Stimulated activated CD8-positive, alpha-beta memory T cell treated with anti-CD3 and anti-CD28 coated beads, Interleukin-15, amount 100 ng/mL, for 4 hours (primary cell): ENCODE data around the gene STK11.

Experiments used
- DNase-seq, 2 donors: peaks; one replicate each; pipeline ENCODE4 v3.0.0-alpha.2; 2020; ENCODE audit warnings: low read depth in 2 of 2

The STK11 gene

DNA sequence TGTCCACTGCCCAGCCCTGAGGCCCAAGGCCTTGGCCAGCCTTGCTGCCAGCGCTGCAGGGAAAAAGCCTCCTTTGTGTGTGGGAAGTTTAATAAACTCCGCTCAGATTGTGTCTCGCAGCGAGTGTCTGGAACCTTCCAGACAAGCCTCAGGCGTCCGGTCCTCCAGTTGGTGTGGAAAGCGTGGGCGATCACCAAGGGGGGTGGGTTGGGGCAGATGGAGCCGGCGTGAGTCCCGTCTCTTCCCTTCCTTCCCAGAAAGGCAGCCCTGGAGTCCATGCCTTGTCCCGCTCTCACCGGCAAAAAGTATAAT lies 4.6 kb downstream of the STK11 start:
- DNase-seq, result no peak

DNA sequence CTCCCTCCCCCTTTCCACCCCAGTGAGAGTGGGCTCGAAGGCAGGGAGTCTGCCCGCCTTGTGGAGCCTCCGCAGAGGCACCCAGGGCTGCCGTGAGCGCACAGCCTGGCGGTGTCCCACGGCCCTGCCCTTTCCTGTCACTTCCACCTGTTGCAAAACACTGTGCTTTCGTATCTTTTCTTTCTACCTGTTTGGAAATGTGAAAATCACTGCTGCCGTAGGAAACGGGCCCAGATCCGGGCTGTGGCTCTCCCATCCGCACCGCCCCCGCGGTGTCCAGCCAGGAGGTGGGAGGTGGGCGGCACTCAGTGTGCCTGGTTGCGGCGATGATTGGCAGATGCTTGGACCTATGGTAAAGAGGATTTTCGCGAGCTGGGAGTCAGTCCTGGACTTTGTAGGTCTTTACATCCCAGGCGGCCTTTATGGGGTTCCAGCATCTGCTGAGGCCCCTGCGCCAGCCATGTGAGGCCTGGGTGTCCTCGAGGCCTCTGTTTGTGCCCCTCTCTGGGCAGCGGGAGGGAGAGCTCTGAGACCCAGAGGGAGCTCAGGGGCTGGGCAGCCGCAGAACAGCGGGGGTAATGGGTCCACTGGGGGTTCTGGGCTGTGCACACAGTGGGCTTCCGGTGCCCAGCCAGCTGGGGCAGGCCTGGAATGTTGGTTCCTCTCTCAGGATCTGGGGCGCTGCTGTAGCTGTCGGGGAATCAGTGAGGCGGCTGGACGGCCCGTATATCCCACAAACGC lies 6.1 kb downstream of the STK11 start:
- DNase-seq, result no peak

DNA sequence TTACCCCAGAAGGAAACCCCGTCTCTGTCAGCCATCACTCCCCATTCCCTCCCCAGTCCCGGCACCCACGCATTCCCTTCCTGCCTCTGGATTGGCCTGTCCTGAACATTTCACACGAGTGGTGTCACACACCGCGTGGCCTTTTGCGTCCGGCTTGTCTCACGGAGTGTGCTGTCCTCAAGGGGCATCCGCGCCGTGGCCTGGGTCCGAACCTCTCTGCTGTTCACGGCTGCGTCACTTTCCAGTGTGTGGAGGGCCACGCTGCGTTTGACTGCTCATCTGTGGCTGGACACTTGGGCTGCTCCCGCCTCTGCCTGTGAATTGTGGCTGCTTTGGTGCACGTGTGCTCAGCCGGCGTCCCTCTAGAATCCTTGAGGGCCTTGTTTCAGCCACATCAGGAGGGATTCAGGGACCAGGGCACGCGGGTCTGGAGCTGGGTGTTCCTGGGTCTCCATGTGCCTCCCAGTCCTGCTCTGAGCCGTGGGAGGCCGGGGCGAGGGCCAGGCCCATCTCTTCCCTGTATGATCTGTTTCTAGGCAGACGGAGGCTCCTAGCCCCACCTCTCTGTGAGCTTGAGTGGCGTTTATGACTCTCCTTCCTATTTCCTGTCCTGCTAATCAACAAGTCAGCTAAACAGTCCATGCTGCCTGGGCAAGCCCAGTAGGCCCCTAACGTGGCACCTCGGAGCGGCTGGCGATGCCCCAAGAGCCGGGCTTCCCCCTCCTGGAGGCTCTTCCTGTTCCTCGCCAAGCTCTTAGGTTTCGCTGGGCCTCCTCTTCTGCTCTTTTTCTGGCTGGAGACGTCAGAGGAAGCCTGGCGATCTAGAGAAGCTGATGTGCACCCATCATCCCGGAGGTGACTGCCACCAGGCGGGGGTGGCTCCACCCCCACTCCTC lies 8.1 kb downstream of the STK11 start:
- no peak for DNase-seq

DNA sequence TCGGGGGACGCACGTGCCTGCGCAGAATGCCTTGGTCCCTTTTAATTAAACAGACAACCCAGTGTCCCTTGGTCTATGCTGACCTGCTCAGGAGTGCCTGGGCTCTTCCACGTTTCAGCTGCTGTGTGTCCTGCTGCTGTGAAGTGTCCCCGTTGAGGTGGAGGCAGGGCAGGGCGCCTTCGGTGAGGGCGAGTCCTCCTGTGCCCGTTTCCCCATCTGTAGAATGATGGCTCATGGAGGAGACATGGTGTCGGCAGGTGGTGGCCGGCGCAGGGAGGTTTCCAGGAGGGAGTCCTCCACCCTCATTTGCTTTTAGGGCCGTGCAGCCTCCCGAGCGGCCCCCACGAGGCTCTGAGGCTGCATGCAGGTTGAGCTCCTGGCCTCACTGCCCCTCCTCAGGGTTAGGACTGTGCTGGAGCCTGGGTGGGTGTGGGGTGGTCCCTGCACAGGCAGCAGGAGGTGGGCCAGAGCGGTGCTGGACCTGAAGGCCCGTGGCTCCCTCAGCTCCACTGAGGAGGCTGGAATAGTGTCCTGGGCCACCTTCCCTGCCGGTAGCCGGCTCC lies 8.8 kb downstream of the STK11 start:
- DNase-seq, result no peak

DNA sequence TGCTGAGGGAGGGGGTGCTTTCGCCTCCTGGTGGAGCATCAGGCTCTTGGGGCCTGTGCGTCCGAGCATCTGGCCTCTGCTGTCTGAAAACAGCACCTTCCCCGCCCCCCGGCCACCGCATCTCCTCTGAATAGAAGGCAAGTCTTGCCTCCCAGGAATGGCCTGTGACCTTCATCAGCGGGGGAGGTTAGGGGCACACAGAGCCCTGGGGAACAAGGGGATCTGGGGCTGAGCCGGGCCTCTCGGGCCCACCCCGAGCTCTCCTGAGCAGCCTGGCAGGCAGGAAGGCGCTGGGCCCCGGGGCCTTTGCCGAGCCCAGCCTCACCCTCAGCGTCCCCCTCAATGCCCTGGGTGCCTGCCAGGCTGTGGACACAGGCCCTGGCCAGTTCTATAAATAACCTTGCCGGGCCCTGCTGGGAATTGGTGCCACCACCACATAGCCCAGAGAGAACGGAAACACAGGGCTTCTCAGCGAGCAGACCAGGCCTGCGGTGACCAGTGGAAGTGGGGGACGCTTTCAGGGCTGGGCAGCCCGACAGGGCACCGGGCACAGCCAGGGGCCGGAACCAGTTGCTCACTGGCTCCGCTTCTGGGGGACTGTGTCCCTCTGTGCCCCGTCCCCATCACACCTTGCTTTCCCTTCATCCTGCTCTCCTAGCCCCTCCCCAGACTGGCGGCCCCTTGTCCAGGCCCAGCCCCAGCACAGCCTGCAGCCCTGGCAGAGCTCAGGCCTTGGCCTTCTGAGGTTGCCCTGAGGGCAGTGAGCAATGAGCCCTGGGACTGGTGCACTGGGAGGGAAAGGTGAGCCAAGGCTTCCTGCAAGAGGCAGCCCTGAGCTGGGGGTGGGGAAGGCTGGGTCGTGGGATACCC lies 9.5 kb downstream of the STK11 start:
- no peak for DNase-seq

DNA sequence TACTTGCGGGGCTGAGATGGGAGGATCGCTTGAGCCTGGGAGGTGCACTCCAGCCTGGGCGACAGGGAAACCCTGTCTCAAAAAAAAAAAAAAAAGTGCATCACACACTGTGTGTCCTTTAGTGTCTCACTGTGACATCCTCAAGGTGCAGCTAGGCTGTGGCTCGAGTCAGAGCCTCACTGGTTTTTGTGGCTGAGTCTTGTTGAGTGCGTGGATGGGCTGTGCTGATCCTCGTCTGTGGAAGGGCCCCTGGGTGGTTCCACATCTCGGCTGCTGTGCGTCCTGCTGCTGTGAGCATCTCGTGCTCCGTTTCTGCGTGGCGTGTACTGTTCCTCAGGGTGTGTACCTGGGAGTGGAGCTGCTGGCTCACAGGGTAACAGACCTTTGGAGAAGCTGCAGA lies 11.2 kb downstream of the STK11 start:
- no peak for DNase-seq

DNA sequence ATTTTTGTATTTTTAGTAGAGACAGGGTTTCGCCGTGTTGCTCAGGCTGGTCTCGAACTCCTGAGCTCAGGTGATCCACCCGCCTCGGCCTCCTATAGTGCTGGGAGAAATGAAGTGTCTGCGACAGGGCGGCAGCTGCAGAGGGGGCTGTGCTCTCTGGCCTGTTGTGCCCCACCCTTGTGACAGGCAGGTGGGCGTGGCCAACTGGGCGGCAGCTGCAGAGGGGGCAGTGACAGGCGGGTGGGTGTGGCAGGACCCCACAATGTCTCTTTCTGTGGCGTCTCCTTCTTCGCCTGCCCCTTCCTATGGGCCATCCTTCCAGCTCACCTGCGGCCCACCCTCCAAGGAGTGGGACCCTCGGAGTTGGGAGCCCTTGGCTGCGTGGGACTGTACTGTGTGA lies 11.8 kb downstream of the STK11 start:
- no peak for DNase-seq

DNA sequence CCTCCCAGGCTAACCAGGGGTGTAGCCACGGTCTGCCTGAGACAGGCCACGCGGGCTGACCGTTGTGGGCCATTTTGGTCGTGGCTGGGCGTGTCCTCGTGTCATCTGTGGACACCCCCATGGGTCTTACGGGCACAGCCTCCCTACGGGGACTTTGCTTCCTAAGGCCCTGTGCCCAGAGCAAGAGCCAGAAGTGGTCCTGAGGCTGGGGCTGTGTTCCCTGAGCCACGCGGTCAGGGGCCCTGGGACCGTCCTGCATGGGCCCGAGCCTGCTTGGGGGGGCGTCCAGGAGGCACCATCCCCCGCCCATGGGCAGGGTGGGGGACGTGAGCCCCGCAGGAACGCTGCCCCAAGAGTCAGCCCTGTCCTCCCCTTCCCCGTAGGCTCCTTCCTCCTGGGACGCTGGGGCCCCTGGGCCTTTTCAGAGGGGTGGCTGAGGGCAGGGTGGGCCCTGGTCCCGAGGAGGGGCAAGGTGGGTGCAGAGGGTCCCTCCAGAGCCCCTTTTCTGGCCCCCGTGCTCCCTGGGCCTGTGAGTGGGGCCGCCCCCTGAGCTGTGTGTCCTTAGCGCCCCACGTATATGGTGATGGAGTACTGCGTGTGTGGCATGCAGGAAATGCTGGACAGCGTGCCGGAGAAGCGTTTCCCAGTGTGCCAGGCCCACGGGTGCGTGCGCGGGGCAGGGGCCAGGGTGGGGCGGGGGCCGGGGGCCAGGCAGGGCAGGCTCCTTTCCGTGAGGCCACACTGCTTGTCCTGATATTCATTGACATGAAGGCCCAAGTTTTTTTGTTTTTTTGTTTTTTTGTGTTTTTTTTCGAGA lies 13.4 kb downstream of the STK11 start:
- DNase-seq, result no peak

DNA sequence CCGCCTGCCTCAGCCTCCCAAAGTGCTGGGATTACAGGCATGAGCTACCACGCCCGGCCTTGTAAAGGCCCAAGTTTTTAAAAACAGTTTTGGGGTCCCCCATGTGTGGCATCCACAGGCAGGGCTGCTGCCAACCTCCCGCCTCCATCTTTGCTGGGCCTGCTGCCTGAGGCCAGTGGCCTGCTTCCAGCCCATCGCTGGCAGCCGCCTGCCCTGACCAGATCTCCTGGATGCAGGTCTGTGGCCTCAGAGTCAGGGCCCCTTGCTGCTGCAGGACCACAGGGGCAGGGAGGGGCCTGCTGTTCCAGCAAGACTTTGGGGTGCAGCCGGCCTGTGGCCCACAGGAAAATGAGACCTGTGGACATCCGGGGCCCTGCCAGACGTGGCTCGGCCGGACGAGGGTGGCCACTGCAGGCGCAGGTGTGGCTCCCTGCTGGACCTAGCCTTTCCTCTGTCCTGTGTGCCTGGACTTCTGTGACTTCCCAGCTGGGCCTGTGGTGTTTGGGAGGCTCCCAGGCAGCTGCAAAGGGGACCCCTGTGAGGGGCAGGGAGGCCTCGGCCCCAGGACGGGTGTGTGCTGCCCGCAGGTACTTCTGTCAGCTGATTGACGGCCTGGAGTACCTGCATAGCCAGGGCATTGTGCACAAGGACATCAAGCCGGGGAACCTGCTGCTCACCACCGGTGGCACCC lies 14.4 kb downstream of the STK11 start:
- DNase-seq, result no peak

DNA sequence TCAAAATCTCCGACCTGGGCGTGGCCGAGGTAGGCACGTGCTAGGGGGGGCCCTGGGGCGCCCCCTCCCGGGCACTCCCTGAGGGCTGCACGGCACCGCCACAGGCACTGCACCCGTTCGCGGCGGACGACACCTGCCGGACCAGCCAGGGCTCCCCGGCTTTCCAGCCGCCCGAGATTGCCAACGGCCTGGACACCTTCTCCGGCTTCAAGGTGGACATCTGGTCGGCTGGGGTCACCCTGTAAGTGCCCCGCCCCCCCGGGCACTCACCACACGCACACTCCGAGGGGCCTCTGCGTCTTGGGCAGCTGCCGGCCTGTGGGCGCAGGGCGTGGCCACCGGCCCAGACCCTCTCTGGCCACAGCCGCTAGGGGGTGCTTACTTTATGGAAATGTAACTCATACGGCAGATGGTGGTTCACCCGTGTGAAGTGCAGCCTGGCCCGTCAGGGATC lies 14.9 kb downstream of the STK11 start:
- no peak for DNase-seq

DNA sequence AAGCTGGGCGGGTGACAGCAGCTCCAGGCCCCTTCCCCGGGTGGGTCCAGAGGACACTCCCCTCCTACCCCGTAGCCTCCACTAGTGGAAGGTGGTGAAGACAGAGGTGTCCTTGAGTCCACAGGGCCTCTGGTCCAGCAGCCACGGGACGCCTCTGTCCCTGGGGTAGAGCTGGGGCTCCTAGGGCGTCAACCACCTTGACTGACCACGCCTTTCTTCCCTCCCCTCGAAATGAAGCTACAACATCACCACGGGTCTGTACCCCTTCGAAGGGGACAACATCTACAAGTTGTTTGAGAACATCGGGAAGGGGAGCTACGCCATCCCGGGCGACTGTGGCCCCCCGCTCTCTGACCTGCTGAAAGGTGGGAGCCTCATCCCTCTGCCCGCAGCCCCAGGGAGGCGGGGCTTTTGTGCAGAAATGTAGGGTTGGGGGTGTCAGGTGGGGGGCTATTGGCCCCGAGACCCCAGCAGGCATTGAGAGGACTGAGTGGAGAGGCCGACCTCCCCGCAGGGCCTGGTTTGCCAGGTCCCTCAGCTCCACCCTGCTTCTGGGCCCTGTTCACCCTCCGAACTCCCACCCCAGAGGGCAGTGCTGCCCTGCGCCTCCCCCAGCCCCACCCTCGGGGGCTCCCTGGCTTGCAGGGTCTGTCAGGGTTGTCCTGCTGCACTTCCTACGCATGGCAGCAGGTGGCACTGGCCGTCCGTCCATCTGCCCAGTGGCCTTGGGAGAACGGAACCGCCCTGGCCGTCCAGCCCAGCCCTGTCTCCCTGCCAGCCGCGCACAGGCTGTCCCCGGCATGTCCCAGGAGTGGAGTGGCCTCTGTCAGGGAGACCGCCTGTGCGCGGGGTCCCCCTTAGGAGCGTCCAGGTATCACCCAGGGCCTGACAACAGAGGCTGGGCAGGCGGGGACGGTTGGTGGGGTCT lies 15.7 kb downstream of the STK11 start:
- DNase-seq, result no peak

DNA sequence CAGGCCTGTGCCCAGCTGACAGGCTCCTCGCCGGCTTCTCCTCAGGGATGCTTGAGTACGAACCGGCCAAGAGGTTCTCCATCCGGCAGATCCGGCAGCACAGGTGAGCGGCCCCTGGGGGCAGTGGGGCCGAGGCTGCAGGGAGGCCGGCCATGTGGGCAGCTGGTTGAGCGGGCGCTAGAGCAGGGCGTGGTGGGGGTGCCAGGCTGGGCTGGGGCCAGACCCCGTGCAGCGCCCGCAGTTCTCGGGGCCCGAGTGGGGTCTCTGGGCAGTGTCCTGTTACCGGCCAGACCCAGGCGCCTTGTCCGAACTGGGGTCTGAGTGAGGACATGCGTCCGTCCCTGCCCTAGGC lies 16.3 kb downstream of the STK11 start:
- no peak for DNase-seq

DNA sequence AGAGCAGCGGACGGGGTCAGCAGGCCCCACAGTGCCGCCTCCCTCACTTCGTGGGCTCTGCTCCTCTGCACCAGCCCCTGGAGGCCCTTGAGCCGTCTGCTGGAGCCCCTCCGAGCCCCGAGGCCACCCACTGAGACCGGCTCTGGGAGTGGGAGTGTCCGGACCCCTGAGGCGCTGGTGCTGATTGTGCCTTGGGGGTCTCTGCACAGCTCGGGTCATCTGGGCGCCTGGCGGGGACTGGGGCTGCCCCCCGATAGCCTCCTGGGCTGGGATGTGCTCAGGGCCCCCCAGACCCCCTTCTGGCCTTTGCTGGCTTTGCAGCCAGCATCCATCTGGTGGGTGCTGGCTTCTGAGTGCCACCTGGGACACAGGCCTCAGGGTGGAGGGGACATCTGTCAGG lies 16.8 kb downstream of the STK11 start:
- DNase-seq, result no peak

DNA sequence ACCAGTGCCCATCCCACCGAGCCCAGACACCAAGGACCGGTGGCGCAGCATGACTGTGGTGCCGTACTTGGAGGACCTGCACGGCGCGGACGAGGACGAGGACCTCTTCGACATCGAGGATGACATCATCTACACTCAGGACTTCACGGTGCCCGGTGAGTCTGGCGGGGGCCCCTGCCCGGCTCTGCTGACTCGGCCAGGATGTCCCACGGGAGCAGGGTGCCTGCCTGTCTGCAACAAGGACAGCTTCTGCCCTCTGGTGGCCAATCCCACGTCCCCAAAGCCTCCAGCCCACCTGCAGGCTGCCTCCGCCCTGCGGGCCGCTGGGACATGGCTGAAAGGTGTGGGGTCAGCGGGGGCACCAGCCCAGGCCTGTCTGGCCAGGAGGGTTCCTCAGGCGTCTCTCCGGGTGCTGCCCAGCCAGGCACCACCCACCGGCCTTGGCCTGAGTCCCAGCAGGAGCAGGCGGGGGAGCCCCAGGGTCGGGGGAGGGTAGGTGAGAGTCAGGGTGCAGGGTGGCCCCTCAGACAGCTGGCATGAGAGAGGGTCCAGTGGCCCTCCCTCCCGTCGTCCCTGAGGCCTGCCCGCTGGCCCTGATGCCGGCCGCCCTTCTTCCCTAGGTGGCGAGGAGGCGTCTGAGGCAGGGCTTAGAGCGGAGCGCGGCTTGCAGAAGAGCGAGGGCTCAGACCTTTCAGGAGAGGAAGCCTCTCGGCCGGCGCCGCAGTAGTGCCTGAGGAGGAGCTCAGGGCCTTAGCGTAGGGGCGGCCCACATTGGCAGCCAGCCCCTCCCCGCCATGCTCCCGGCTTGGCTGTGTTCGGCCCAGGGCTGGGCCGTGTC lies 17.7 kb downstream of the STK11 start:
- no peak for DNase-seq

DNA sequence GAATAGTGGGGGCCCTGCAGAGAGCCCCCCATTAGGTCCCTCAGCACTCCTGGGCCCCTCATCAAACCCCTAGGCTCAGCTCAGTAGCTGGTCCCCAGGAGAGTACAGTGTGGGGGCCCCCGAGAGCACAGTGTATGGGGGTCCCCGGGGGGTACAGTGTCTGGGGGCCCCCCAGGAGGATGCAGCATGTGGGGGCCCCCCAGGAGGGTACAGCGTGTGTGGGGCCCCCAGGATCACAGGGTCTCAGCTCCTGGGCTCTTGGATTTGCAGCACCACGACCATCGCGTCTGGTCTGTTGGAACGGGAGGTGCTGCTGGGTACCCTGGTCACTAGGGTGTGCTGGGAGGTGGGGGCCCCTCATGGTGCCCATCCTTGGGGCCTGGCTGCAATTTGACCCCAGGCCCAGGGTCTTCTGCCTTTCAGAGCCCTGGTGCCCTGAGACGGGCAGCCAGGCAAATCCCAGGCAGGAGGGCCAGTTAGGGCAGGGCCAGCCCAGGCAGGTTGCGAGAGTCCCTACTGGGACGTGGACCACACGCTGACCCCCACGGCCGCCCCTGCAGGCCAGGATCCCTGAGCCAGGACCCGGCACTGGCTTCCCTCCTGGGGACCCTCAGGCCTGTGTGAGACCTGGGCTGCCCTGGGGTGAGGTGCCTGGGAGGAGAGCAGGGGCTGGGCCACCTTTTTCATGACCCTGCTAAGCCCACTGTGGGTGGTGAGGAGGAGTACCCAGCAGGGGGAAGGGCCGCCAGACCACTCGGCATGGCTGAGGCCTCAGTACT lies 18.7 kb downstream of the STK11 start:
- DNase-seq, result no peak

DNA sequence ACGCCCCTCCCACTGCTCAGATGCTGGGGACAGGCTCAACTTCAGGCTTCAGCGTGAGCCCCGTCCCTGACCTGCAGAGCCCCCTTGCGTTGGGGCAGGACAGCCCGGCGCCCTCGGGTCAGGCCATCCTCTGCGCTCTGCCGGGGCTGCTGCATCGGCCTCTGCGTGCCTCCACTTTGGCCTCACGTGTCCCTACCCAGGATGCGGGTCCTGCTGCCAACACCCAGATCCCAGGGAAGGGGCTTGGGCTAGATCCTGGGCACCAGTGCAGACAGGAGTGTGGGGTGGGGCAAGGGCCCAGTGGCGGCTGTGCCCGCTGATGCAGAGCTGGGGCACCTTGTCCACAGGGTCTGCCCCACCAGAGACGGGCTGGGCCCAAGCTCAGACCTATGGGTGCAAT lies 19.3 kb downstream of the STK11 start:
- DNase-seq, result no peak

DNA sequence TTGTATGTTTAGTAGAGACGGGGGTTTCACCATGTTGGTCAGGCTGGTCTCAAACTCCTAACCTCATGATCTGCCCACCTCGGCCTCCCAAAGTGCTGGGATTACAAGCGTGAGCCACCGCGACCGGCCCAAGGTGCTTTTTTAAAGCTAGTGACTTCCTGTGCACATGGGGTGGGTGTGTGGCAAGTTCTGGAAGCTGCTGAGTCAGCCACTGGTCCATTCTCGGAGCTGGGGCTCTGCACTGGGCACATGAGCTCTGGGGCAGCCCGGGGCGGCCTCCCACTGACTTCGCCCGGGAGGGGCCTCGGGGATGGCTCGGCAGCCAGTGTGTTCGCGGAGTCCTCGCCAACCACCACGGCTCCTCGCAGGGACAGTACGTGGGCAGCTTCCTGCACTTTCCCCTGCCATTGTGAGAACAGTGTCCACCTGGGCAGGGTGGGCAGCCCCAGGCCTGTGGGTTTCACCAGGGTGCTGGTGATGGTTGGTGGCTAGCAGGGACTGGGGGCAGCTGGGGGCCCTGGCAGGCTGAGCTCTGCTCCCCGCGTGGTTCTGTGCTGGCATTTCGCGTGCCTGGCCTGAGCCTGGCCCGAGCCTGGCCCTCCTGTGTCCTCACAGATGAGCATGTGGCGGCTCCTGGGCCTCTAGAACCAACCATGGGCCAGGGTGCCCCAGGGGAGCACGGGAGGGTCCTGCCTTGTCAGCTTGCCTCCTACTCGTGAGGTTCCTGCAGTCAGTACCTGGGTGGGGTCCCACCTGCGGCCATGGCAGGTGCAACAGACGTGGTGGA lies 20.1 kb downstream of the STK11 start:
- no peak for DNase-seq
